HepG2 (cell line): ENCODE measurements around the gene MROH2A. TPM values are rescaled to one million over a fixed set of nuclear protein-coding genes. Genes with fewer than 3 reads are reported as not detected.

ENCODE experiments used
- ERF ChIP-seq: IDR thresholded peaks from 2 replicates; pipeline ENCODE4 v1.6.1; 2018; ENCODE audit warnings: missing biosample characterization, missing genetic modification reagents
- FOXP1 ChIP-seq, 2 experiments: fragments of 450-650 bp in 1 of 2; IDR thresholded peaks; 2 replicates each; pipeline ENCODE4 v1.6.1; 2017 to 2018; ENCODE audit warnings: antibody characterized with exemption in 1 of 2
- KDM5A ChIP-seq: fragments of 200-600 bp; sonication (generic); IDR thresholded peaks from 2 replicates; pipeline ENCODE4 v1.7.0; 2018; ENCODE audit warnings: antibody characterized with exemption, mild to moderate bottlenecking, low read length, borderline replicate concordance
- NR2F6 ChIP-seq, 2 experiments: IDR thresholded peaks; 2 replicates each; pipeline ENCODE4 v1.6.1; 2016; ENCODE audit warnings: antibody characterized with exemption in 1 of 2, mild to moderate bottlenecking in 1 of 2
- SALL2 ChIP-seq: sonication (generic); formaldehyde crosslinking; IDR thresholded peaks from 2 replicates; pipeline ENCODE4 v1.8.1; 2023; ENCODE audit warnings: mild to moderate bottlenecking, missing genetic modification reagents, inconsistent platforms
- SCMH1 ChIP-seq: sonication (generic); formaldehyde crosslinking; IDR thresholded peaks from 2 replicates; pipeline ENCODE4 v1.9.0; 2021; ENCODE audit warnings: missing genetic modification reagents, mild to moderate bottlenecking, borderline replicate concordance
- SP1 ChIP-seq, 2 experiments: fragments of 450-650 bp in 1 of 2; sonication (generic) in 1 of 2; formaldehyde crosslinking in 1 of 2; IDR thresholded peaks; 2 replicates each; pipeline versions ENCODE4 v1.4.0 to v1.6.1; 2016 to 2020; ENCODE audit warnings: missing genetic modification reagents in 1 of 2
- SRSF1 ChIP-seq: fragments of 200-400 bp; formaldehyde crosslinking; optimal IDR thresholded peaks from 2 replicates; pipeline ENCODE3; 2017; ENCODE audit warnings: mild to moderate bottlenecking, low read depth, low read length, moderate library complexity
- STAG1 ChIP-seq: sonication (generic); formaldehyde crosslinking; IDR thresholded peaks from 2 replicates; pipeline ENCODE4 v1.4.0; 2020; ENCODE audit warnings: missing genetic modification reagents
- THYN1 ChIP-seq: sonication (generic); formaldehyde crosslinking; IDR thresholded peaks from 2 replicates; pipeline ENCODE4 v1.8.1; 2023; ENCODE audit warnings: low read depth, mild to moderate bottlenecking, moderate library complexity, missing genetic modification reagents, borderline replicate concordance
- ZC3H4 ChIP-seq: sonication (generic); formaldehyde crosslinking; IDR thresholded peaks from 2 replicates; pipeline ENCODE4 v1.4.0; 2020; ENCODE audit warnings: missing genetic modification reagents, borderline replicate concordance
- ZNF225 ChIP-seq: sonication (generic); formaldehyde crosslinking; IDR thresholded peaks from 2 replicates; pipeline ENCODE4 v1.4.0; 2020; ENCODE audit warnings: mild to moderate bottlenecking, missing genetic modification reagents
- ZNF33A ChIP-seq: sonication (generic); formaldehyde crosslinking; IDR thresholded peaks from 2 replicates; pipeline ENCODE4 v1.5.1; 2020; ENCODE audit warnings: missing genetic modification reagents, mild to moderate bottlenecking, moderate library complexity, borderline replicate concordance
- ZNF543 ChIP-seq: sonication (generic); formaldehyde crosslinking; IDR thresholded peaks from 2 replicates; pipeline ENCODE4 v1.4.0; 2020; ENCODE audit warnings: mild to moderate bottlenecking, missing genetic modification reagents
- ZNF7 ChIP-seq: IDR thresholded peaks from 2 replicates; pipeline ENCODE4 v1.6.1; 2016; ENCODE audit warnings: missing biosample characterization, missing genetic modification reagents
- ZNF766 ChIP-seq: sonication (generic); formaldehyde crosslinking; IDR thresholded peaks from 2 replicates; pipeline ENCODE4 v1.5.0; 2020; ENCODE audit warnings: missing genetic modification reagents, borderline replicate concordance
- ZSCAN31 ChIP-seq: sonication (generic); formaldehyde crosslinking; IDR thresholded peaks from 2 replicates; pipeline ENCODE4 v1.5.0; 2020; ENCODE audit warnings: low read depth, mild to moderate bottlenecking, missing genetic modification reagents
- polyA plus RNA-seq, 8 experiments: library from polyadenylated mRNA; depleted of rRNA in 3 of 8; stranded (reverse) in 7 of 8; unstranded in 1 of 8; fragments of >200 nt; fragmentation: Illumina TruSeq in 4 of 8; extraction: Trizol in 4 of 8; gene quantifications; 2 replicates each; pipeline versions ENCODE4 v1.2.1 to v1.2.3, GENCODE V29; 2011 to 2016; ENCODE audit warnings: low read depth in 4 of 8, missing spikeins in 1 of 8, mixed read lengths in 1 of 8; ENCODE audit not compliant: insufficient read depth in 1 of 8
- total RNA-seq, 5 experiments: library from RNA; depleted of rRNA; stranded (reverse); fragments of >200 nt; fragmentation: Illumina TruSeq; extraction: Trizol; gene quantifications; 2 replicates each; pipeline ENCODE4 v1.2.3, GENCODE V29; 2016; ENCODE audit warnings: low read depth in 1 of 5
- TF ChIP-seq, protein P1 (sequence below): sonication (generic); formaldehyde crosslinking; IDR thresholded peaks from 2 replicates; pipeline ENCODE4 v1.4.0; 2020; ENCODE audit warnings: low read depth, mild to moderate bottlenecking, missing genetic modification reagents
- TF ChIP-seq, protein P2 (sequence below): sonication (generic); formaldehyde crosslinking; IDR thresholded peaks from 2 replicates; pipeline ENCODE4 v1.5.0; 2020; ENCODE audit warnings: missing genetic modification reagents, mild to moderate bottlenecking, borderline replicate concordance
- TF ChIP-seq, protein P3 (sequence below): IDR thresholded peaks from 2 replicates; pipeline ENCODE4 v1.6.1; 2018; ENCODE audit warnings: missing genetic modification reagents
- TF ChIP-seq, protein P4 (sequence below): IDR thresholded peaks from 2 replicates; pipeline ENCODE4 v1.6.1; 2016; ENCODE audit warnings: mild to moderate bottlenecking, missing biosample characterization, missing genetic modification reagents
- TF ChIP-seq, protein P5 (sequence below): IDR thresholded peaks from 2 replicates; pipeline ENCODE4 v1.6.1; 2018; ENCODE audit warnings: missing genetic modification reagents, mild to moderate bottlenecking, missing compliant biosample characterization
- TF ChIP-seq, protein P6 (sequence below): sonication (generic); formaldehyde crosslinking; IDR thresholded peaks from 2 replicates; pipeline ENCODE4 v1.9.0; 2021; ENCODE audit warnings: missing genetic modification reagents, borderline replicate concordance

MROH2A gene
- total and polyA plus RNA-seq, 2 of the 13 experiments (the other 11 are each of a cell fraction or from before 2014, with no cell fraction given): 0.03 to 0.04 TPM

DNA sequence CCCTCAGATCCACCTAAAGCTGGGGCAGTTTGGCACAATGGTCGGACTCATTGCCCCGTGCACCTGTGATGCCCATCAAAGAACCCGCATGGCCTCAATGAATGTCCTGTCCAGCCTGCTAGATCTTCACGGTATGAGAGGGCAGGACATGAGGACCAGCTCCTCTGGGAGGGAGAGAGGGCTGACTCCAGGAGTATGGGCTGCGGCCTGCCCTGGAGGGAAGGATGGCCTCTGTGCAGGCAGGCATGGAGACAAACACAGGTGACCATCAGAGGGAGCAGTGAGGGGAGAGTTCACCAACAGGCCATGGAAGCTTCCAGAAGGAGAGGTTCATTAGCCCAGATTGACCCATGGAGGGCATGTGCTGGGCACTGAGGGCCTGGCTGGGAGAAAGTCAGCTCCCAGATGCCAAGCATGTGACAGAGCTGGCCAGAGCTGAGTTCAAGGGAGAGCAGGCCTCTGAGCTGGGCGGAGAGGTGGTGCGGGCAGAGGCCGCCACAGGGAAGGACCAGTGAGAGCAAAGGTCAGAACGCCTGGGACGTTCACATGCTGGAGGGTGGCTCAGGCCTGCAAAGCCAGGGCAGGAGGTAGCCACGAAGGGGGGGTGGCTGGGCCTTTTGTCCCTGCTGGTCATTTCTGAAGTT, 40.0 kb downstream of the MROH2A start (continued):
- TF ChIP-seq ZC3H4 (CRISPR knock-in tag) (no peak), ZSCAN31 (no peak), THYN1 (CRISPR knock-in tag) (no peak), ERF (no peak), FOXP1 (IDR thresholded peaks at IDR 0.05) (no peak), FOXP1 (CRISPR knock-in tag; IDR thresholded peaks at IDR 0.05) (no peak), ZNF225 (CRISPR knock-in tag) (peak; percentile 5; the same call in 1 of the 2 replicates), ZNF7 (CRISPR knock-in tag) (no peak), KDM5A (no peak), ZNF33A (CRISPR knock-in tag) (no peak), SP1 (IDR thresholded peaks at IDR 0.05) (no peak), SP1 (CRISPR knock-in tag; IDR thresholded peaks at IDR 0.05) (no peak), STAG1 (no peak; the same call in 1 of the 2 replicates), SCMH1 (no peak), ZNF543 (CRISPR knock-in tag) (no peak), ZNF766 (CRISPR knock-in tag) (no peak), SRSF1 (no peak), NR2F6 (IDR thresholded peaks at IDR 0.05) (no peak), NR2F6 (CRISPR knock-in tag; IDR thresholded peaks at IDR 0.05) (0 out of 2 replicates have a peak, but pooled peaks have one; percentile 9), SALL2 (CRISPR knock-in tag) (no peak)
- TF ChIP-seq, protein P1, sequence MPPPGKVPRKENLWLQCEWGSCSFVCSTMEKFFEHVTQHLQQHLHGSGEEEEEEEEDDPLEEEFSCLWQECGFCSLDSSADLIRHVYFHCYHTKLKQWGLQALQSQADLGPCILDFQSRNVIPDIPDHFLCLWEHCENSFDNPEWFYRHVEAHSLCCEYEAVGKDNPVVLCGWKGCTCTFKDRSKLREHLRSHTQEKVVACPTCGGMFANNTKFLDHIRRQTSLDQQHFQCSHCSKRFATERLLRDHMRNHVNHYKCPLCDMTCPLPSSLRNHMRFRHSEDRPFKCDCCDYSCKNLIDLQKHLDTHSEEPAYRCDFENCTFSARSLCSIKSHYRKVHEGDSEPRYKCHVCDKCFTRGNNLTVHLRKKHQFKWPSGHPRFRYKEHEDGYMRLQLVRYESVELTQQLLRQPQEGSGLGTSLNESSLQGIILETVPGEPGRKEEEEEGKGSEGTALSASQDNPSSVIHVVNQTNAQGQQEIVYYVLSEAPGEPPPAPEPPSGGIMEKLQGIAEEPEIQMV (CRISPR knock-in tag): no peak
- TF ChIP-seq, protein P2, sequence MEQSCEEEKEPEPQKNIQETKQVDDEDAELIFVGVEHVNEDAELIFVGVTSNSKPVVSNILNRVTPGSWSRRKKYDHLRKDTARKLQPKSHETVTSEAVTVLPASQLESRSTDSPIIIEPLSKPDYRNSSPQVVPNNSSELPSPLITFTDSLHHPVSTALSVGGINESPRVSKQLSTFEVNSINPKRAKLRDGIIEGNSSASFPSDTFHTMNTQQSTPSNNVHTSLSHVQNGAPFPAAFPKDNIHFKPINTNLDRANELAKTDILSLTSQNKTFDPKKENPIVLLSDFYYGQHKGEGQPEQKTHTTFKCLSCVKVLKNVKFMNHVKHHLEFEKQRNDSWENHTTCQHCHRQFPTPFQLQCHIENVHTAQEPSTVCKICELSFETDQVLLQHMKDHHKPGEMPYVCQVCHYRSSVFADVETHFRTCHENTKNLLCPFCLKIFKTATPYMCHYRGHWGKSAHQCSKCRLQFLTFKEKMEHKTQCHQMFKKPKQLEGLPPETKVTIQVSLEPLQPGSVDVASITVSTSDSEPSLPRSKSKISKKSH: no peak
- TF ChIP-seq, protein P3, sequence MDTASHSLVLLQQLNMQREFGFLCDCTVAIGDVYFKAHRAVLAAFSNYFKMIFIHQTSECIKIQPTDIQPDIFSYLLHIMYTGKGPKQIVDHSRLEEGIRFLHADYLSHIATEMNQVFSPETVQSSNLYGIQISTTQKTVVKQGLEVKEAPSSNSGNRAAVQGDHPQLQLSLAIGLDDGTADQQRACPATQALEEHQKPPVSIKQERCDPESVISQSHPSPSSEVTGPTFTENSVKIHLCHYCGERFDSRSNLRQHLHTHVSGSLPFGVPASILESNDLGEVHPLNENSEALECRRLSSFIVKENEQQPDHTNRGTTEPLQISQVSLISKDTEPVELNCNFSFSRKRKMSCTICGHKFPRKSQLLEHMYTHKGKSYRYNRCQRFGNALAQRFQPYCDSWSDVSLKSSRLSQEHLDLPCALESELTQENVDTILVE (CRISPR knock-in tag): no peak
- TF ChIP-seq, protein P4, sequence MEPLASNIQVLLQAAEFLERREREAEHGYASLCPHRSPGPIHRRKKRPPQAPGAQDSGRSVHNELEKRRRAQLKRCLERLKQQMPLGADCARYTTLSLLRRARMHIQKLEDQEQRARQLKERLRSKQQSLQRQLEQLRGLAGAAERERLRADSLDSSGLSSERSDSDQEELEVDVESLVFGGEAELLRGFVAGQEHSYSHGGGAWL (CRISPR knock-in tag): no peak
- TF ChIP-seq, protein P5, sequence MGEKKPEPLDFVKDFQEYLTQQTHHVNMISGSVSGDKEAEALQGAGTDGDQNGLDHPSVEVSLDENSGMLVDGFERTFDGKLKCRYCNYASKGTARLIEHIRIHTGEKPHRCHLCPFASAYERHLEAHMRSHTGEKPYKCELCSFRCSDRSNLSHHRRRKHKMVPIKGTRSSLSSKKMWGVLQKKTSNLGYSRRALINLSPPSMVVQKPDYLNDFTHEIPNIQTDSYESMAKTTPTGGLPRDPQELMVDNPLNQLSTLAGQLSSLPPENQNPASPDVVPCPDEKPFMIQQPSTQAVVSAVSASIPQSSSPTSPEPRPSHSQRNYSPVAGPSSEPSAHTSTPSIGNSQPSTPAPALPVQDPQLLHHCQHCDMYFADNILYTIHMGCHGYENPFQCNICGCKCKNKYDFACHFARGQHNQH (CRISPR knock-in tag): no peak
- TF ChIP-seq, protein P6, sequence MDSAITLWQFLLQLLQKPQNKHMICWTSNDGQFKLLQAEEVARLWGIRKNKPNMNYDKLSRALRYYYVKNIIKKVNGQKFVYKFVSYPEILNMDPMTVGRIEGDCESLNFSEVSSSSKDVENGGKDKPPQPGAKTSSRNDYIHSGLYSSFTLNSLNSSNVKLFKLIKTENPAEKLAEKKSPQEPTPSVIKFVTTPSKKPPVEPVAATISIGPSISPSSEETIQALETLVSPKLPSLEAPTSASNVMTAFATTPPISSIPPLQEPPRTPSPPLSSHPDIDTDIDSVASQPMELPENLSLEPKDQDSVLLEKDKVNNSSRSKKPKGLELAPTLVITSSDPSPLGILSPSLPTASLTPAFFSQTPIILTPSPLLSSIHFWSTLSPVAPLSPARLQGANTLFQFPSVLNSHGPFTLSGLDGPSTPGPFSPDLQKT (CRISPR knock-in tag): no peak
